Natural killer cell (primary cell): ENCODE measurements around the gene TYSND1. TPM values are rescaled to one million over a fixed set of nuclear protein-coding genes. Genes with fewer than 3 reads are reported as not detected.
A peak's percentile ranks its signal among the peaks of the same experiment; 100 is the strongest.

Experiments
- ATAC-seq, 3 donors: fragments of 150-1000 bp in 2 of 3; fragments of 200-7000 bp in 1 of 3; cut with Tn5 transposase; 1 replicate in 1 of 3; 2 replicates in 2 of 3; pipeline ENCODE4 v1.10.0; 2021; ENCODE audit warnings: mild to moderate bottlenecking in 2 of 3, moderate library complexity in 2 of 3
- DNase-seq, 2 donors: peaks; one replicate each; pipeline versions ENCODE4 v3.0.0 to v3.0.0-alpha.2; 2013 to 2021; ENCODE audit warnings: mixed read lengths in 1 of 2
- H3K27ac ChIP-seq: one replicate; pipeline ENCODE4 v1.5.1; 2013; ENCODE audit warnings: mild to moderate bottlenecking, low read length
- H3K27me3 ChIP-seq: one replicate; pipeline ENCODE4 v1.6.1; 2013; ENCODE audit warnings: low read length; ENCODE audit not compliant: control insufficient read depth, insufficient read depth
- H3K36me3 ChIP-seq: one replicate; pipeline ENCODE4 v1.6.1; 2013; ENCODE audit warnings: low read length; ENCODE audit not compliant: control insufficient read depth, insufficient read depth
- H3K4me1 ChIP-seq: one replicate; pipeline ENCODE4 v1.6.1; 2013; ENCODE audit warnings: low read length; ENCODE audit not compliant: control insufficient read depth, insufficient read depth
- H3K4me3 ChIP-seq: one replicate; pipeline ENCODE4 v1.5.1; 2013; ENCODE audit warnings: low read length
- H3K9me3 ChIP-seq: one replicate; pipeline ENCODE4 v1.6.1; 2013; ENCODE audit warnings: low read length; ENCODE audit not compliant: control insufficient read depth, insufficient read depth
- H3K27ac Mint-ChIP-seq, 2 donors: one replicate each; pipeline ENCODE4 v1.8.0; 2022; ENCODE audit warnings: mild to moderate bottlenecking in 2 of 2, mixed read lengths in 2 of 2, moderate library complexity in 1 of 2
- H3K27me3 Mint-ChIP-seq, 2 donors: one replicate each; pipeline ENCODE4 v1.8.0; 2022; ENCODE audit warnings: low read depth in 2 of 2, mixed read lengths in 2 of 2
- H3K36me3 Mint-ChIP-seq: one replicate; pipeline ENCODE4 v1.8.0; 2022; ENCODE audit warnings: mixed read lengths
- H3K4me1 Mint-ChIP-seq, 2 donors: one replicate each; pipeline ENCODE4 v1.8.0; 2022; ENCODE audit warnings: mixed read lengths in 2 of 2
- H3K4me3 Mint-ChIP-seq: one replicate; pipeline ENCODE4 v1.8.0; 2022; ENCODE audit warnings: mild to moderate bottlenecking, moderate library complexity, mixed read lengths
- H3K9me3 Mint-ChIP-seq, 2 donors: one replicate each; pipeline ENCODE4 v1.8.0; 2022; ENCODE audit warnings: mixed read lengths in 2 of 2
- CTCF ChIP-seq: fragments of 200-600 bp; IDR thresholded peaks from one replicate; pipeline ENCODE4 v1.8.0; 2022; ENCODE audit warnings: antibody characterized with exemption
- WGBS: methylation state at CpG from one replicate; pipeline ENCODE4 v1.1.7; 2013; ENCODE audit warnings: missing lambda C conversion rate; ENCODE audit not compliant: insufficient coverage; 5-methylcytosine and 5-hydroxymethylcytosine counted together
- intact Hi-C: fragments of 100-400 bp; cut with micrococcal nuclease; formaldehyde crosslinking; loops from one replicate; pipeline ENCODE4 v1.14.2; 2022
- total RNA-seq, 4 donors: library from RNA; stranded (reverse); fragments of 120-200 nt in 1 of 4; gene quantifications; one replicate each; pipeline versions ENCODE4 v1.2.3 to v1.2.4, GENCODE V29; 2013 to 2022

The TYSND1 gene
- total RNA-seq, 3 donors from 2014 or later (not counting 1 experiment from before 2014, with no cell fraction given), result 12.0 to 17.9 (median 12.4) TPM

DNA sequence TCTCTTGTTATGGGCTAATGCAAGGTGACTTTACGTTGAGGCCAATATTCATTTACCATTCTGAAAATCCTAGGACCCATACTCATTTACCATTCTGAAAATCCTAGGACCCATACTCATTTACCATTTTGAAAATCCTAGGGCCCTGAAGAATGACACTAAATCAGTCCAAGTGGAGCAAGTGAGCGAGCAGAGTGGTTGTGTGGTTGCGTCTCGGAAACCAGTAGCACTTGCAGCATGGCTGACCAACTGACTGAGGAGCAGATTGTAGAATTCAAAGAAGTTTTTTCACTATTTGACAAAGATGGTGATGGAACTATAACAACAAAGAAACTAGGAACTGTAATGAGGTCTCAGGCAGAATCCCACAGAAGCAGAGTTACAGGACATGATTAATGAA is 16.9 kb upstream of the TYSND1 start:
- no peak for TF ChIP-seq CTCF
- Mint-ChIP-seq H3K27ac (peak overlapping the region; percentile 78 to 81), H3K36me3 (no peaks in the 10 kb centered on the region), H3K4me3 (peak overlapping the region; percentile 84), H3K9me3 (no peaks in the 10 kb centered on the region), H3K27me3 (no peaks in the 10 kb centered on the region), H3K4me1 (peaks cover 63 to 73% of the 10 kb centered on the region in 2 donors)
- intact Hi-C loops, result loop anchor here (2.0 to 10.0 kb wide), 2 partner anchors 17 to 451 kb away; partner anchors contain the start of gene TYSND1
- Histone ChIP-seq H3K27me3 (no peaks in the 10 kb centered on the region), H3K27ac (peak overlapping the region; percentile 52), H3K36me3 (peaks cover 43% of the 10 kb centered on the region), H3K4me3 (no peak overlapping the region), H3K4me1 (peaks cover 35% of the 10 kb centered on the region), H3K9me3 (no peaks in the 10 kb centered on the region)
- ATAC-seq, result no peak
- 65% methylated on average over 4 of the region's 4 CpGs for WGBS
- no peak for DNase-seq

DNA sequence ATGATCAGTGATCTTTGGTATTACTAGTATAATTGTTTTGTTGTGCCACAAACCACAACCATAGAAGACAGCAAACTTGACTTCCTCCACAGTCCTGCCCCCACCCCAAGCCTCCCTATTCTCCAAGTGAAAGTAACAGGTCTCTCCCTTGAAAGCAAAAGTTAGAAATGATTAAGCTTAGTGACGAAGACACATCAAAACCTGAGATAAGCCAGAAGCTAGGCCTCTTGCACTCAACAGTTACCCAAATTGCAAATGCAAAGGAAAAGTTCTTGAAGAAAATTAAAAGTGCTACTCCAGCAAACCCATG is 16.3 kb upstream of the TYSND1 start:
- Histone ChIP-seq H3K36me3 (peaks cover 49% of the 10 kb centered on the region), H3K27me3 (no peaks in the 10 kb centered on the region), H3K4me1 (peaks cover 29% of the 10 kb centered on the region), H3K9me3 (no peaks in the 10 kb centered on the region), H3K27ac (peak overlapping the region; percentile 52), H3K4me3 (no peak overlapping the region)
- ATAC-seq, result peak; percentile 92
- peak in 1 of 2 donors; percentile 74 for DNase-seq
- Mint-ChIP-seq H3K27me3 (no peaks in the 10 kb centered on the region), H3K9me3 (no peaks in the 10 kb centered on the region), H3K4me3 (peak overlapping the region; percentile 84), H3K4me1 (peaks cover 57 to 67% of the 10 kb centered on the region in 2 donors), H3K27ac (peak overlapping the region; percentile 78 to 81), H3K36me3 (no peaks in the 10 kb centered on the region)
- intact Hi-C loops, result loop anchor here (2.0 to 10.0 kb wide), 2 partner anchors 16 to 452 kb away; partner anchors contain the start of gene TYSND1
- 17% methylated on average over 1 of the region's 1 CpG for WGBS
- TF ChIP-seq CTCF, result no peak

GRCh38 chr10:70162151-70162891 is 15.8 kb upstream of the TYSND1 start:
- H3K27ac Mint-ChIP-seq, result peak overlapping the region; percentile 78 to 81
- ATAC-seq, result peak; percentile 57 to 61 (median 61)
- Histone ChIP-seq H3K9me3 (no peaks in the 10 kb centered on the region), H3K4me3 (no peak overlapping the region), H3K27ac (peak overlapping the region; percentile 52), H3K36me3 (peaks cover 54% of the 10 kb centered on the region), H3K4me1 (peaks cover 26% of the 10 kb centered on the region), H3K27me3 (no peaks in the 10 kb centered on the region)
- H3K4me1 Mint-ChIP-seq, result peaks cover 54 to 62% of the 10 kb centered on the region in 2 donors
- no peaks in the 10 kb centered on the region for H3K9me3 Mint-ChIP-seq
- intact Hi-C loops, result loop anchor here (2.0 to 10.0 kb wide), 2 partner anchors 16 to 452 kb away; partner anchors contain the start of gene TYSND1
- no peak for DNase-seq
- TF ChIP-seq CTCF, result no peak
- H3K4me3 Mint-ChIP-seq, result peak overlapping the region; percentile 84
- H3K36me3 Mint-ChIP-seq, result no peaks in the 10 kb centered on the region
- 73% methylated on average over 1 of the region's 2 CpGs for WGBS
- no peaks in the 10 kb centered on the region for H3K27me3 Mint-ChIP-seq
